Endothelial cell of umbilical vein (primary cell): ENCODE results near the gene ABHD4.

Source experiments
- CTCF ChIP-seq, 2 donors: IDR thresholded peaks; 1 replicate in 1 of 2; 2 replicates in 1 of 2; pipeline ENCODE4 v1.5.1; 2011; ENCODE audit warnings: low read length in 2 of 2, mild to moderate bottlenecking in 2 of 2, moderate library complexity in 2 of 2, control low read depth in 1 of 2, inconsistent platforms in 1 of 2, low read depth in 1 of 2; ENCODE audit not compliant: insufficient read depth in 1 of 2; ENCODE audit errors: extremely low read depth in 1 of 2
- EZH2 ChIP-seq: IDR thresholded peaks from 2 replicates; pipeline ENCODE4 v1.6.1; 2012; ENCODE audit warnings: borderline replicate concordance, low read depth, mild to moderate bottlenecking, moderate library complexity, low read length, inconsistent platforms; ENCODE audit not compliant: severe bottlenecking
- FOS ChIP-seq: IDR thresholded peaks from 2 replicates; pipeline ENCODE4 v1.6.1; 2011; ENCODE audit warnings: mild to moderate bottlenecking, low read length, moderate library complexity, borderline replicate concordance; ENCODE audit not compliant: insufficient read depth
- GATA2 ChIP-seq: IDR thresholded peaks from 2 replicates; pipeline ENCODE4 v1.7.0; 2011; ENCODE audit warnings: low read depth, mild to moderate bottlenecking, moderate library complexity, mixed read lengths, low read length; ENCODE audit not compliant: insufficient read length, insufficient read depth
- JUN ChIP-seq: IDR thresholded peaks from 2 replicates; pipeline ENCODE4 v1.6.1; 2011; ENCODE audit warnings: borderline replicate concordance, low read depth; ENCODE audit not compliant: insufficient read length, insufficient read depth
- MAX ChIP-seq: IDR thresholded peaks from 2 replicates; pipeline ENCODE4 v1.6.1; 2011; ENCODE audit not compliant: insufficient read depth, insufficient read length
- MYC ChIP-seq: IDR thresholded peaks from one replicate; pipeline ENCODE4 v1.6.1; 2011; ENCODE audit warnings: mild to moderate bottlenecking, low read depth, low read length
- POLR2A ChIP-seq: IDR thresholded peaks from 2 replicates; pipeline ENCODE4 v1.6.1; 2012; ENCODE audit warnings: low read depth, mild to moderate bottlenecking, control low read depth, low read length
- POLR2AphosphoS5 ChIP-seq: IDR thresholded peaks from 2 replicates; pipeline ENCODE4 v1.6.1; 2012; ENCODE audit warnings: low read depth, mild to moderate bottlenecking, control low read depth, low read length, moderate library complexity; ENCODE audit not compliant: insufficient read depth

- TF ChIP-seq CTCF (IDR thresholded peaks at IDR 0.05; ENCODE audit: extremely low read depth in 1 of 2, insufficient read depth in 1 of 2, low read depth in 1 of 2, low read length in 2 of 2): no peak
- TF ChIP-seq MYC: no peak
- TF ChIP-seq EZH2: no peak
- no peak for TF ChIP-seq MAX
- TF ChIP-seq POLR2A: peak; percentile 44
- peak; percentile 35 for TF ChIP-seq POLR2AphosphoS5
- TF ChIP-seq GATA2: no peak
- no peak for TF ChIP-seq FOS
- TF ChIP-seq JUN: no peak
These were observed at the start of gene ABHD4 for GRCh38 chr14:22598099-22598895.
